Smooth muscle cell (in vitro differentiated cells): Measurements from ENCODE around the gene MSH5. TPM values are rescaled to one million over a fixed set of nuclear protein-coding genes. Genes with fewer than 3 reads are reported as not detected.

Experiments
- DNase-seq: peaks from one replicate; lab custom pipeline; 2025; ENCODE audit not compliant: unreplicated experiment; lab: John Stamatoyannopoulos, UW
- H2AFZ ChIP-seq: fragments of 200-600 bp; sonication (generic); 2 replicates; pipeline ENCODE4 v1.6.0; 2016; ENCODE audit warnings: antibody characterized with exemption, low read depth, mild to moderate bottlenecking
- H3F3A ChIP-seq: fragments of 200-600 bp; sonication (generic); 2 replicates; pipeline ENCODE4 v1.6.0; 2017; ENCODE audit warnings: antibody characterized with exemption, low read depth
- H3K27ac ChIP-seq: fragments of 200-600 bp; sonication (generic); 2 replicates; pipeline ENCODE4 v1.5.1; 2016; ENCODE audit warnings: low read depth, mild to moderate bottlenecking
- H3K27me3 ChIP-seq: fragments of 200-600 bp; sonication (generic); 2 replicates; pipeline ENCODE4 v1.6.1; 2016; ENCODE audit warnings: low read depth, mild to moderate bottlenecking
- H3K36me3 ChIP-seq: fragments of 200-600 bp; sonication (generic); 2 replicates; pipeline ENCODE4 v1.5.1; 2016; ENCODE audit warnings: low read depth
- H3K4me1 ChIP-seq: fragments of 200-600 bp; sonication (generic); 2 replicates; pipeline ENCODE4 v1.5.1; 2016; ENCODE audit warnings: low read depth
- H3K4me2 ChIP-seq: fragments of 200-600 bp; sonication (generic); 2 replicates; pipeline ENCODE4 v1.6.0; 2016; ENCODE audit warnings: mild to moderate bottlenecking
- H3K4me3 ChIP-seq: fragments of 200-600 bp; sonication (generic); 2 replicates; pipeline ENCODE4 v1.5.1; 2016; ENCODE audit warnings: mild to moderate bottlenecking
- H3K79me2 ChIP-seq: fragments of 200-600 bp; sonication (generic); 2 replicates; pipeline ENCODE4 v1.6.0; 2016; ENCODE audit warnings: low read depth, mild to moderate bottlenecking
- H3K9ac ChIP-seq: fragments of 200-600 bp; sonication (generic); 2 replicates; pipeline ENCODE4 v1.6.0; 2016; ENCODE audit warnings: low read depth
- H3K9me3 ChIP-seq: fragments of 200-600 bp; sonication (generic); replicated peaks from 2 replicates; pipeline ENCODE4 v1.5.1; 2016; ENCODE audit warnings: low read depth
- H4K20me1 ChIP-seq: fragments of 200-600 bp; sonication (generic); 2 replicates; pipeline ENCODE4 v1.6.0; 2016; ENCODE audit warnings: low read depth
- CTCF ChIP-seq: fragments of 200-600 bp; sonication (generic); IDR thresholded peaks from 2 replicates; pipeline ENCODE4 v1.5.1; 2017; ENCODE audit warnings: borderline replicate concordance, mild to moderate bottlenecking, antibody characterized with exemption; ENCODE audit not compliant: insufficient read depth, poor library complexity, severe bottlenecking
- WGBS: methylation state at CpG from one replicate; pipeline ENCODE4 v1.1.7; 2016; ENCODE audit warnings: low lambda C conversion rate; 5-methylcytosine and 5-hydroxymethylcytosine counted together
- polyA plus RNA-seq: library from polyadenylated mRNA; unstranded; fragments of >200 nt; fragmentation: Nextera tagmentation; extraction: Ambion mirVana; gene quantifications from 2 replicates; pipeline ENCODE4 v1.2.1, GENCODE V29; 2016
- total RNA-seq: library from RNA; depleted of rRNA; stranded (reverse); fragments of >200 nt; gene quantifications from 2 replicates; pipeline ENCODE4 v1.2.3, GENCODE V29; 2014

MSH5 gene
- total and polyA plus RNA-seq, 2 experiments from 2014 or later = 4.7 to 10.6 TPM

GRCh38 chr6:31762878-31763618 lies 23.2 kb downstream of the MSH5 start:
- no peaks in the 10 kb centered on the region for H3F3A ChIP-seq
- H3K4me3 ChIP-seq = no peak overlapping the region
- peaks cover 13% of the 10 kb centered on the region for H3K4me1 ChIP-seq
- no peaks in the 10 kb centered on the region for H3K27me3 ChIP-seq
- no peak overlapping the region for H2AFZ ChIP-seq
- TF ChIP-seq CTCF = no peak
- no peak overlapping the region for H3K27ac ChIP-seq
- H4K20me1 ChIP-seq = no peaks in the 10 kb centered on the region
- H3K4me2 ChIP-seq = no peak overlapping the region
- 80% methylated on average over 8 of the region's 8 CpGs for WGBS
- no peak overlapping the region for H3K9ac ChIP-seq
- H3K9me3 ChIP-seq = no peaks in the 10 kb centered on the region
- DNase-seq = no peak
- H3K36me3 ChIP-seq = no peaks in the 10 kb centered on the region
- H3K79me2 ChIP-seq = no peaks in the 10 kb centered on the region

DNA sequence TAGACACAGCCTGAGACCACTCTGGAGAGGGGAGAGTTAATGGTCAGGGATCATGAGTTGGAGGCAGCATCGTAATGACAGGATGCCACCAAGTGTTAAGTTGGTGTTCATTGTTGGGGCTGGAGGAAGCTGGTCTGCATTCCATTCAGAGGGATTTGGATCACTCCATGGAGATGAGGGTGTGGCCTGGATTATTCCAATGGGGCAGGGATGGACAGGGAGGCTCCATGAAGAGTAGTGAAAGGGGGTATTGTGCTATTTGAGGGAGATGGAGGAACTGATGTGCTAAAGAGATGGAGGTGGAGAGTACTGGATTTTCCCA lies 23.8 kb downstream of the MSH5 start:
- no peak overlapping the region for H3K9ac ChIP-seq

DNA sequence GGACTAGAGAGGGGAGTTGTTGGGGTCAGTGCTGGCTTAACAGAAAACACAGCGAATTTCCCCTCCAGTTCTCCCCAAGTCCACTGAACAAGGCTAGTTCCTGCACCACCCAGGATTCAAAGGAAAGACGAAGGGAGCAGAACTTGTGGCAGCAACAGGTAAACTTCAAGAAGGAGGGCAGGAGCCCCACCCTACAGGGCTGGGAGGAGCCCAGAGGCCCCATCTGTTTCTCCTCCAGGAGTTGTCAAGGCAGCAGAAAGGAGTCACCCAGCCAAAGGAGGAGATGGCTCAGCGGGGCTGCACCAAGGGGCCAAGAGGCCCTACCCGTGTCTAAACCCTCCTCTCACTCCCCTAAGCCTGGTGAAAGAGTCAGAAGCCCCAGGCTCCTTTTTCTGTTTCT lies 24.4 kb downstream of the MSH5 start:
- Histone ChIP-seq H3K79me2 (no peaks in the 10 kb centered on the region), H3K9me3 (no peaks in the 10 kb centered on the region), H3K4me1 (peaks cover 13% of the 10 kb centered on the region), H3K4me3 (no peak overlapping the region), H2AFZ (no peak overlapping the region), H4K20me1 (no peaks in the 10 kb centered on the region), H3K27me3 (no peaks in the 10 kb centered on the region), H3K27ac (no peak overlapping the region), H3K36me3 (no peaks in the 10 kb centered on the region), H3F3A (no peaks in the 10 kb centered on the region), H3K4me2 (no peak overlapping the region), H3K9ac (no peak overlapping the region)
- no peak for DNase-seq
- WGBS = 69% methylated on average over 4 of the region's 4 CpGs
- no peak for TF ChIP-seq CTCF

More for the DNA sequence above, 23.8 kb downstream of the MSH5 start:
- Histone ChIP-seq H3K36me3 (no peaks in the 10 kb centered on the region), H3K79me2 (no peaks in the 10 kb centered on the region), H2AFZ (no peak overlapping the region), H4K20me1 (no peaks in the 10 kb centered on the region), H3K9me3 (no peaks in the 10 kb centered on the region), H3K4me2 (no peak overlapping the region), H3K4me3 (no peak overlapping the region), H3K4me1 (peaks cover 13% of the 10 kb centered on the region), H3K27me3 (no peaks in the 10 kb centered on the region), H3F3A (no peaks in the 10 kb centered on the region), H3K27ac (no peak overlapping the region)
- DNase-seq = no peak
- 0% methylated on average over 1 of the region's 1 CpG for WGBS
- TF ChIP-seq CTCF = no peak

- Histone ChIP-seq H2AFZ (no peak overlapping the region), H3K4me2 (no peak overlapping the region), H3K79me2 (no peaks in the 10 kb centered on the region), H3K9ac (no peak overlapping the region), H3K27ac (no peak overlapping the region), H3K4me1 (peaks cover 13% of the 10 kb centered on the region), H3K4me3 (no peak overlapping the region), H3K36me3 (no peaks in the 10 kb centered on the region), H3K9me3 (no peaks in the 10 kb centered on the region), H3F3A (no peaks in the 10 kb centered on the region), H4K20me1 (no peaks in the 10 kb centered on the region), H3K27me3 (no peaks in the 10 kb centered on the region)
- no peak for TF ChIP-seq CTCF
- WGBS = 89% methylated on average over 9 of the region's 9 CpGs
- DNase-seq = no peak
Measured at GRCh38 chr6:31765559-31765909, 25.7 kb downstream of the MSH5 start.
